Activated CD8-positive, alpha-beta memory T cell treated with anti-CD3 and anti-CD28 coated beads for 1 hour (primary cell): ENCODE results near the gene FCHO1.

Experiments
- DNase-seq, 2 donors: peaks; one replicate each; pipeline ENCODE4 v3.0.0-alpha.2; 2020; ENCODE audit warnings: low read depth in 1 of 2; ENCODE audit errors: extremely low read depth in 1 of 2

The FCHO1 gene

DNA sequence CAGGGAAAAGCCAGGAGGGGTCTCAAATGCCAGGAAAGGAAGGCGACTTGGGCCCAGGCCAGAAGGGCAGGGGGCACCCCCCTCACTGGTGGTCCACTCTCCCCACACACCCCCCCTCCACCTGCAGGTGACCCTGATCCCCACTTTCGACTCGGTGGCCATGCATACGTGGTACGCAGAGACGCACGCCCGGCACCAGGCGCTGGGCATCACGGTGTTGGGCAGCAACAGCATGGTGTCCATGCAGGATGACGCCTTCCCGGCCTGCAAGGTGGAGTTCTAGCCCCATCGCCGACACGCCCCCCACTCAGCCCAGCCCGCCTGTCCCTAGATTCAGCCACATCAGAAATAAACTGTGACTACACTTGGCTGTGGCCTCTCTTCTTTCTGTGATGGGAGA, 17.1 kb upstream of the FCHO1 start:
- DNase-seq, result no peak

DNA sequence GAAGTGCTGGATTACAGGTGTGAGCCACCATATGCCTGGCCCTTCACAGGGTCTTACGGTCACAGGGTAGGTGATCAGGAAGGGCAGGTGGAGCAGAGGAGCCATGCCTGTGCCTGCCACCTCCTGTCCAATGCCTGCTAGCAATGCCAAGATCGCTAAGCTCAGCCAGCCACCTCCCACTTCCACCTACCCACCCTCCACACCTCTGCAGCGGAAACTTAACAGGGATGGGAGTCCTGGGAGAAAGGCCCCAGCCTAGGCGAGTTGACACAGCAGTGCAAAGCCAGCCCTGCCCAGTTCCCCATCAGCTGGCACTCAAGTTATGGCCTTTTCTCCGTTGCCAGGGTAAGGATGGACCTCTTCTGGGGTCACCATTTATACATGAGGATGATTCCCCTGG, 15.9 kb upstream of the FCHO1 start:
- DNase-seq, result no peak

DNA sequence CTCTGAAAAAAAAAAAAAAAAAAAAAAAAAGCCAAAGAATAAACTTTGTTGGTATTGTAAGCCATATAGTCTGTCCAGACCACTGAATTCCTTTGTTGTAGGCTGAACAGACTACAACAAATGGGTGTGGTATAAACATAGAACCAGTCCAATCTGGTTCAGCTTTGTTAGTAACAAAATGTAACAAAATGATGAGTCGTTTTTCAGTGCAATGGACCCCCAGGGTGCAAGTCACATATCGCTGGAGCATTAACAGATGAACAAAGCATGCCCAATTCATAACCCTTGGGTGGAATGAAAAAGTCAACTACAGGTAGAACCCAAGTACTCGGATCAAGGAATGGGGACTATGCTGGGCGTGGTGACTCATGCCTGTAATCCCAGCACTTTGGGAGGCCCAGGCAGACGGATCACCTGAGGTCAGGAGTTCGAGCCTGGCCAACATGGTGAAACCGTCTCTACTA, 13.6 kb upstream of the FCHO1 start:
- no peak for DNase-seq

DNA sequence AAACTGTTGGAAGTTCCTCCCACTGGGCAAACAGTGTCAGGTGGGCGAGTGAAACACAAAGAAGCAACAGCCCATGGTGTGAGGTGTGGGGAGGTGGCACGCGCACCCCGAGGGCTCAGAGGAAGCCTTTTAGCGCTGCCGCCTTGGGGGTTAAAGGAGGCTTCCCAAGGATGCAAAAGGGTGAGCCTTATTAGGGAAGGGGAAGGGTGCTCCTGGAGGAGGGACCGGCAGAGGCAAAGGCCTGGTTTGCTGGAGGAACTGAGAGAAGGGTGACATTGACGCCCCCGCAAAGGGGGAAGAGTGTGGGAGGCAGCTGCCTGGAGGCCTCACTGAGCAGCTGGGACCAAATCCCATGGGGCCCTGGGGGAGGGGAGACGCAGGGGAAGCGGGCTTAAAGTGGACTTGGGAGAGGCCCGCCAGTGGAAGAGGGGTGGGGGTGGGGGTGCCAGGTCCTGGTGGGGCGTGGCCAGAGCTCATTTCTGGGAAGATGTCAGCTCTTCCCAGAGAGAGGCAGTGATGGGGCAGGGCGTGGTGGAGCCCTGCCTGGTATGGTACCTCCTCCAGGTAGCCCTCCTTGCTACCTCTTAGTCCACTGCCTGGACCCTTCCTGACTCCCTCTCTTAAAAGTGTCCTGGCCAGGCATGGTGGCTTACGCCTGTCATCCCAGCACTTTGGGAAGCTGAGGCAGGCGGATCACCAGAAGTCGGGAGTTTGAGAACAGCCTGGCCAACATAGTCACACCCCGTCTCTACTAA, 12.0 kb upstream of the FCHO1 start:
- DNase-seq, result no peak

DNA sequence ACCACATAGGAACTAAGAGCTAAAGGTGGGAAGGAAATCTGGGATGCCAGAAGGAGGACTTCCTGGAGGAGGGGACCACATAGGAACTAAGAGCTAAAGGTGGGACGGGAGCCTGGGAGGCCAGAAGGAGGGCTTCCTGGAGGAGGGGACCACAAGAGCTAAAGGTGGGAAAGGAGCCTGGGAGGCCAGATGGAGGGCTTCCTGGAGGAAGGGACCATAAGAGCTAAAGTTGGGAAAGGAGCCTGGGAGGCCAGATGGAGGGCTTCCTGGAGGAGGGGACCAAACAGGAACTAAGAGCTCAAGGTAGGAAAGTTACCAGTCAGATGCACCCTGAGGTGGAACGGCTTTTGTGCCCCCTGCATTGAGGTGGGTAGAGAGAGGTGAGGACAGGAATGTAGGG, 9.8 kb upstream of the FCHO1 start:
- no peak for DNase-seq

DNA sequence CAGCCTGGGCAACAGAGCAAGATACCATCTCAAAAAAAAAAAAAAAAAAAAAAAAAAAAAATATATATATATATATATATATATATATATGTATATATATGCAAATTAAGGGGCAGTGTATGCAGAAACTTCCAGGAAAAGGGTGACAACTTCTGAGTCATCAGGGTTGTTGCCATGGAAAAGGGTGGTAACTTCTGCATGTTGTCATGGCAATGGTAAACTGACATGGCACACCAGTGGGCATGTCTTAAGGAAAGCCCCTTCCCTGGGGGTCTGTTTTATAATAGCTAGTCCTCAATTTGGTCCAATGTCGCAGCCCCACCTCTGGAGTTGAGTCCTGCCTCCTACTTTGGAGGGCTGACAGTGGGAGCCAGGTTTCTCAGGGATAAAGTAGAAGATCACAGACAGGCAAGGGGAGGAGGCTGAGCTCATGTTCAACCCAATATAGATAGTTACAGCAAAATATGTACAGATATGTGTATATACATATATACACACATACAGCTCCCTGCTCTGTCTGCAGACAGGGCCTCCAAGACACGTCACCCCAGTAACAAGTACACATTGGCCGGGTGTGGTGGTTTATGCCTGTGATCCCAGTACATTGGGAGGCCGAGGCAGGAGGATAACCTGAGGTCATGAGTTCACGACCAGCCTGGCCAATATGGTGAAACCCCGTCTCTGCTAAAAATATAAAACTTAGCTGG, 7.2 kb upstream of the FCHO1 start:
- DNase-seq, result no peak

DNA sequence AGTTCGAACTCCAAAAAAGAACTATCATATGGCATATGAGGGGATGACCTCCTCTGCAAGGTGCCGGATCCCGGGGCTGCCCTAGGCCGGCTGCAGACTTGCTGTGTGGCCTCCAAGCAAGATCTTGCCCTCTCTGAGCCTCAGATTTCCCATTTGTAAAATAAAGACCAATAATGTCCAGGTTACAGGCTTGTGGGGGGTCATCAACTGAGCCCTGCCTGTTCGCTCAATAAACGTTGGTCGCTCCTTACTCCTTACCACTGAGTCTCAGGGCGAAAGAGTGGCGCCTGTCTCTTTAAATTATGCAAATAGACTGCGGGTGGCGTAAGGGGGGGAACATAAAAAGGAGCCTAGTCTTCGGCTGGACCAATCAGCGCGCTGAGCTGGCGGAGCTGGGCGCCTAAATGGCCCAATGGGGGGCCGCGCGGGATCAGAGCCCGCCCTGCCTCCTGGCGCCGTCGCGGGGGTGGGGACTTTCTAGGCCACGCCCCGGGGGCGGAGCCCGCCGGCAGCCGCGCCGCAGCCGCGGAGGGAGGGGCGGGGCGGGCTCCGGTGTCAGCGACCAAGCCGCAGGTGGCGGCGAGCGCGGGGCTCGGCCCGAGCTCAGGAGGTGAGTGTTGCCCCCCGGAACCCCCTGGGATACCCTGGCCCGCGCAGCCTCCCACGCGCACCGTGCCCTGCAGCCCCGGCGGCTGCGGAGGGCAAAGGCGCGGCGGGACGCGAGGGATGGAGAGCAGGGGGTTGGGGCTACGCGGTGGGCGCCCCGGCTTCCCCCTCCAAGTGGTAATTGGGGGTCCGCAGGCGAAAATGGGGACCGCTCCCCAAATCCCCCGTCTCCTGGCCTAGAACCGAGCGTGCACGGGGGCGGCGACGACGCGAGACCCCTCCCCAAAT, 3.8 kb upstream of the FCHO1 start:
- peak; percentile 78 to 91 for DNase-seq

DNA sequence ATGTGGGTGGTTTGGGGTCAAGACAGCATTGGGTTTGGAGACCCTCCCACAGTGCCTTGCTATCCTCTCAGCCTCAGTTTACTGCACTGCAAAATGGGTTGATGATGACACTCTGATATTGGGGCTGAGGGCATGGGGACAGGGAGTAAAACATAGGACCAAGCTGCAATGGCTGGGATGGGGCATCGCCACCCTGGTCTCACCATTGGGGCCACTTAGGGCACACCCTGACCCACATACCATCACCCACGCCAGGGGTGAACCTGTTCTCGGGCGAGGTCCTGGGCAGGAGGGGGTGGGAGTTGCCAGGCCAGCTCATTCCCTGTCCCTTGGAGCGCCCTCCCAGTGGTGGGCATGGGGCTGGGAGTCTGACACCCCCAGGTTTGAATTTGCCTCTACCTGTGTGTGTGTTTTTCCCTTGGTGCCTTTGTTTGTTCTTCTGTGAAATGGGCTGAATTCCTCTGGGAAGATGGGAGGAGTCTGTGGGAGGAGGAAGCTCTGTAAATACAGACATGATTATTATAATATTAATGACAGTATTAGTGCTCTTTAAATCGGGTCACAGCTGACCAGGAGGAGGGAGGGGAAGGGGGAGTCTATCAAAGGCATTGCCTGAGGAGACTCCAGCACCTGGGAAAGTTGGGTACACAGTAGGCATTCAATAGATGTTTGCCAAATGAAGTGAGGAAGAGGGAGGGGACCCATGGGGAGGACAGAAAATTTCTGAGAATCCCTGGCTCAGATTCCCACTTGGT, 2.2 kb upstream of the FCHO1 start:
- no peak for DNase-seq

DNA sequence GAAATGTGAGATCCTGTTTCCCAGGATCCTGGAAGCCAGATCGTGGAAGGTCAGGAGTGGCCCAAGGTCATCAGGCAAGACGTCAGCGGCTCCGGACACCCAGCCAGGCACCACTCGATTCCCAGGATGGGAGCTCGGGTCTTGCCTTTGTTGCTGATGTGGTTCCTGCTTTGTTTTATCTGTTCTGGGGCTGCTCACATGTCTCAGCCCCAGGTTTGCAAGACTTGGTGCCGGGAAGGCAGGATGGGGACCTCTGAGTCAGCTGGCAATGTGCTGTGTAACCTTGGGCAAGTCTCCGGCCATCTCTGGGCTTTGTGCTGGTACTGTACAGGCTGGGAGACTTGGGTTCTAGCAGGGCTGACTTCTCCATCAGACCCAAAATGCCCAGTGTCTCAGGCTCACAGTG, 1.4 kb upstream of the FCHO1 start:
- DNase-seq, result no peak

DNA sequence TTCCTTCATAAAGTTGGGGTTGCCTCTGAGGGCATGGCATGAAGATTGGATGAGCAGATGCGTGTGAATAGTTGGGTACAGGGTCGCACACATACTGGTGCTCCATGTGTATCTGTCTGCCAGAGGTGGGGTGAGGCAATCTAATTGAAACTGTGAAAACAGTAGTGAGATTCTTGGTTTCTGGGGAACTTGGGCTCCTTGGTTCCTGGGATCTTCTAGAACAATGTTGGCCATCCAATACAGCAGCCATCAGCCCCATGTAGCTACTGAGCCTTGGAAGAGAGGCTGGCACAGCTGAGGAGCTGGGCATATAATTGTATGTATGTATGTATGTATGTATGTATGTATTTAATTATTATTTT, 616 bp downstream of the FCHO1 start:
- no peak for DNase-seq

DNA sequence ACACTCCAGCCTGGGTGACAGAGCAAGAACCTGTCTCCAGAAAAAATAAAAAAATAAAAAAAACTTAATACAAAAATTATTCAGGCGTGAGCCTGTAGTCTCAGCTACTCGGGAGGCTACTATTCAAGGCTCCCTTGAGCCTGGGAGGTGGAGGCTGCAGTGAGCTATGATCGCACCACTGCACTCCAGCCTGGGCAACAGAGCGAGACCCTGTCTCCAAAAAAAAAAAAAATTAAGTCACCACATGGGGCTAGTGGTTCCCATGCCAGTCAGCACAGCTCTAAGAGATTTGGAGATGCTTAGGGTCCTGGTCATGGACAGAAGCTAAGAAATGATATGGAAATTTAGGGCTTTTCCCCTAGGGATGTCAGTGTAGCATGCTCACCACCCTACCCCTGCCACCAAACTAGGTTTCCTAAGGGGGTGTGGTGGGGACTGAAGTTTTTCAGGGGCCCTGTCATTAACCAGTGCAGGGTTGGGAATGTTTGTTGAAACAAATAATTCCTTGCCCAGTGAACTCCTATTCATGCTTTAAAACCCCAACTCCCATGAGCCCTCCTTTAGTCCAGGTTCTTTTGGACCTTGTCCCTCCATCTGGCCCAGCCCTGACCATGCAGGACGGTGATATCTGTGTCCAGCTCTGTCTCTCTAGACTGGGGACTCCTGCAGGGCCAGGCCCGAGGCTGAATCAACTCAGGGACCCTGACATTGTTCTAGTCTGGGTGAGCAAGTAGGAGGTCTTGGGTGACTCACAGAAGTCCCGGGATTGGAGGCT, 1.8 kb downstream of the FCHO1 start:
- no peak for DNase-seq

DNA sequence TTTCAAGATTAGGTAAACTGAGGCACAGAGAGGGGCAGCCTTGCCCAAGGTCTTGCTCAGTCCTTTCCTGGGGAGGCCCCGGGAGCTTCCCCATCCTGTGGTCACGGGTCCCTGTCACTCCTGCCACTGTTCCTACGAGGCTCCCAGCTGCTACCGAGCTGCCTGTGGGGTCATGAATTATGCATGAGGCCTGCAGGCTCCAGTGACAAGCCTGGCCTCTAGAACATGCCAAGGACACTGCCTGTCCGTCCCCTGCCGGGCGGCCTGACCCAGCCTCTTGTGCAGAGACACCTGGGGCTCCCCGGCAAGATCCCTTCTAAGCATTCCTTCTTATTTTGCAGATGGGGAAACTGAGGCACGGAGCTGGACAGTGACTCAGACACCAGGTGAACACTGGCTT, 2.7 kb downstream of the FCHO1 start:
- no peak for DNase-seq

DNA sequence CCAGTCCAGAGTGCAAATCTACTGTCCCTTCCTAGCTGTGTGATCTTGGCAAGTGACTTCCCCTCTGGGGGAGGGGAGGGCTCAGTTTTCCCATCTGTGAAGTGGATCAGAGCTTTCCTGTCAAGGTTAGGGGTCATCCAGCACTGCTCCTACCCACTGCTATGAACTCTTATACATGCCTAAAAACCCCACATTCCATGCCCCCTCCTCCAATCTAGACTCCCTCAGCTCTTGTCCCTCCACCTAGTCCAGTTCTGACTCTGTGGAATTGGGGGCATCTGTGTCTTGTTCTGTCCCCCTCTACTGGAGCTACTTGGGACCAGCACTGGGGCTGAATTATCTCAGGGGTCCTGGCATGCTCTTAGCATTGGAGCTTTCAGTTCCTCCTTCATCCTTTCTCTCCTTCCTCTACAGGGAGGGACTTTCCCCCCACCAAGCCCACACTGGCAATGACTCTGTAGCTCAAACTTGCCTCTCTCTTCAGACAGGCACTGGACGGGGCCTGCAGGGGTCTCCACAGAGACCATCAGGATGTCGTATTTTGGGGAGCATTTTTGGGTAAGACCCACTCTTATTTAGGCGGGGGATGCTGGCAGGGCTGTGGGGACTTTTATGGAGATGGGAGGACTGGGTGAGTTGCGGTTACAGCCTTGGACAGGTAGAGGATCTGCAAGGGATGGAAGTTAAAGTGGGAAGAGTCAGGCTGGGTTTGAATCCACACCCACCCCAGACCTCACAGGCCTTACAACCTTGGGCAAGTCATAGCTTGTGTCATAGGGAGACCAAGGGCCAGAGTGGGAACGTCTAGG, 3.6 kb downstream of the FCHO1 start:
- DNase-seq, result no peak

DNA sequence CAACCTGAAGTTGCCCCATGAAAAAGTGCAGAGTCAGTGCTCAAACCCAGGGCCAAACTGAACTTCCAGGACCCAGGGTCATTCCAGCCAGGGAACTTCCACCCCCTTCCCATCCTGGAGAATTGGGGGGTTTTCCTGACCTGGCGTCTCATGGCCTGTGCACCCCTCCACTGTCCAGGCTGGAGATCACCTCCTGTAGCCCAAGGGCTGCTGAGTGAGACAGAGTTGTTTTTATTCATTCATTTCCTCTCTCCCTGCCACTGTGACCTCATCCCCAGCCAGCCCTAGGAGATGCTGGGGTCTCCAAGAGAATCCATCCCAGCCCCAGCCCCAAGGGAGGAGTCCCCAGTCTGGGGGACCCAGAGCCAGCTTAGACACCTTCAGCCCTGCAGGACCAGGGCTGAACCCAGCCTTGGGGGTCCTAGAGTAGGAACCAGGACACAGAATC, 4.2 kb downstream of the FCHO1 start:
- DNase-seq, result no peak

DNA sequence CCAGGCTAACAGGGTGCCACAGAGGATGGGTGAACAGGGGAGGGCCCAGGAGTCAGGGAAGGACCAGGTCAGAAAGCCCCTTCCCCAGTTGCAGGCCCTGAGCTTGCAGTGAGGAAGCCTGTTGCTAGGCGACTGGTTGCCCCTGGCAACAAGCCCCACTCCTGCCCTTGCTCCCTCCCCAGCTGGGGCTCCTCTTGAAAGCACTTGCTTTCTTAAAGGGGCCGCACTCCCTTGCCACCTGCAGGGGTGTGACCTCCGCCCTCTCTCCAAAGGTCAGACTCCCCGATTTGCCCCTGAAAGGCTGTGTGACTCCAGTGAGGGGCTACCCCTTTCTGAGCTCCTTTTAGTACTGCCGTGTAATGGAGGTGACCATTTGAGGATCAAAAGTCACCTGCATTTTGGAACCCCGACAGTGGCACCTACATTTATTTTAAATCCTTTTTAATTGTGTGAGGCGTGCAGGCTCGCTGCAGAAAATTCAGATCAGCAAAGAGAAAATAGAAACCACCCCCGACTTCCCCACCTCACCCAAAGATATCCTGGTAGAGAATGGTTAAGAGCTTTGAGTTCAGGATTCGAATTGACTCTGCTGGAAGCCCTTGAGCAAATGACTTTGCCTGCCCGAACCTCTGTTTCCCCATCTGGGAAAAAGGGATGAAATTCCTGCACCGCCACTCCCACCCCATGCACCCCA, 4.8 kb downstream of the FCHO1 start:
- DNase-seq, result peak in 1 of 2 donors; percentile 13

DNA sequence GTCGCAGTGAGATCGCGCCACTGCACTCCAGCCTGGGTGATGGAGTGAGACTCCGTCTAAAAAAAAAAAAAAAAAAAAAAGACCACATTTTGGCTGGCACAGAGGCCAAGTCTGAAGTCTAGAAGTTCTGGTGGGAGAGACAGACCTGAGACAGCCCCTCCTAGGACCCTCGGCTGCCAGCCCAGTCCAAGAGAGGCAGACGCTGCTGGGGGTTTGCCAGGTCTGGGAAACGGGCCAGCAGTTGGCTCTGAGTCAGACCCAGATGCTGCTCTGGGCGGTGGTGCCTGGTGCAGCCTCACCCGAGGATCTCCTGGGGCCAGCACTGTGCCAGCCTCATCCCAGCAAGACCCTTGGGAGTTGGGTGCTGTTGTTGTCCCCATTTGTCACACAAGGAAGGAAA, 5.8 kb downstream of the FCHO1 start:
- DNase-seq, result no peak

DNA sequence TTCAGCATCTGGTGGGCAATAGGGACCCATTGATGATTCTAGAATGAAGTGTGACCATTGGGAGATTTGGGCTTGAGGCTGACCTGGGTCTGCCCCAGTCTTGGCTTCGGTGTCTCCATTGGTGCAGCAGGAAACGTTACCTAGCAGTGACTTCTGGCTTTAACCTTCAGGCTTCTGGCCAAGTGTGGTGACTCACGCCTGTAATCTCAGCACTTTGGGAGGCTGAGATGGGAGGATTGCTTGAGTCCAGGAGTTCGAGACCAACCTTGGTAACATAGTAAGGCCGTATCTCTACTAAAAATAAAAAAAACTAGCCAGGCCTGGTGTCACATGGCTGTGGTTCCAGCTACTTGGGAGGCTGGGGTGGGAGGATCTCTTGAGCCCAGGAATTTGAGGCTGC, 7.2 kb downstream of the FCHO1 start:
- no peak for DNase-seq

DNA sequence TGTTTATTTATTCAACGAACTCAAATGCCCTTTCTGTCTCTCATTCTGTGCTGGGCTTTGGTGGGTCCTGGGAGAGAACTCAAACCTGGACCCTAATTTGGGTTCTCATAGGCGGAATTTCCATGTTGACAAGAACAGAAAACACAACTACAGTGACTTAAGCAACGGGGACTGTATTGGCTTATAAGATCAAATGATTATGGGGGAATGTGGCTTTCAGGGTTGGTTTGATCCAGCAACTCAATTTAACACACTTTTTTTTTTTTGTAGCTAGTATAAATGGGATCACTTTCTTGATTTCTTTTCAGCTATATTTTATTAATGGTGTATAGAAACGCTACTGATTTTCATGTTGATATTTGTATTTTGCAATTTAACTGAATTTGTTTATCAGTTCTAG, 9.9 kb downstream of the FCHO1 start:
- no peak for DNase-seq
